Neural crest cell (in vitro differentiated cells): Measurements from ENCODE around the gene SLC22A5. TPM values are rescaled to one million over a fixed set of nuclear protein-coding genes. Genes with fewer than 3 reads are reported as not detected.
"Not testable (repeated sequence)": the region's sequence is repeated elsewhere in the genome, so short reads cannot be mapped to it uniquely, and the experiment has no call there.

Experiments
- DNase-seq: peaks from one replicate; pipeline ENCODE4 v3.0.0; 2021; ENCODE audit warnings: low read depth, mixed read lengths, low spot score
- H3K27ac Mint-ChIP-seq: one replicate; pipeline ENCODE4 v1.8.0; 2021; ENCODE audit warnings: mild to moderate bottlenecking, mixed read lengths; ENCODE audit not compliant: unreplicated experiment
- H3K27me3 Mint-ChIP-seq: 2 replicates; pipeline ENCODE4 v1.8.0; 2021; ENCODE audit warnings: low read depth, mild to moderate bottlenecking, mixed read lengths
- H3K36me3 Mint-ChIP-seq: 2 replicates; pipeline ENCODE4 v1.8.0; 2021; ENCODE audit warnings: low read depth, mild to moderate bottlenecking, mixed read lengths
- H3K4me1 Mint-ChIP-seq: 2 replicates; pipeline ENCODE4 v1.8.0; 2021; ENCODE audit warnings: mixed read lengths
- H3K4me3 Mint-ChIP-seq: one replicate; pipeline ENCODE4 v1.8.0; 2021; ENCODE audit warnings: mild to moderate bottlenecking, mixed read lengths
- H3K9me3 Mint-ChIP-seq: 2 replicates; pipeline ENCODE4 v1.8.0; 2021; ENCODE audit warnings: mixed read lengths
- total RNA-seq: library from RNA; stranded (reverse); gene quantifications from 2 replicates; pipeline ENCODE4 v1.2.1, GENCODE V29; 2021
- TF ChIP-seq, protein P1 (sequence below): fragments of 200-600 bp; sonication (generic); conservative IDR thresholded peaks from 2 replicates; pipeline ENCODE4 v1.5.0; 2021; ENCODE audit warnings: antibody characterized with exemption, mild to moderate bottlenecking

SLC22A5 gene
- total RNA-seq, 1 donor from 2014 or later: 5.6 TPM

DNA sequence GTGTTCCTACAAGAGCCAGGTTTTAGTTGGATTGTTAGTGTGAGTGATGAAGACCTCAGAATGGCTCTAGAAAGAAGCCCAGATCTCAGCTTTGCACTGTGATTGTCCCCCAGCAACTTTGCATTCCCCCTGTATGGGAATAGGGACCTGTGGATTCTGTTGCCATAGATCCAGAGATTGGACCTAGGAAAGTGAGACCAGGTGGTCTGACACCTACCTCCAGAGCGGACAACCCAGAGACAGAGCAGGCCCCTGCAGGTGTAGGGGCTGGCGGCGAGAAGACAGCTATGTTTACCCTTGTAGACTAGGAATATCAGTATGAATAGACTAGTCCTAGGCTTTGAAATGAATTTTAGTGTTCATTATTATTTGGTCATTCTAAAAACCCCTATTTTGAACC, 67.4 kb downstream of the SLC22A5 start:
- H3K9me3 Mint-ChIP-seq: no peaks in the 10 kb centered on the region
- H3K27ac Mint-ChIP-seq: no peak overlapping the region
- TF ChIP-seq, protein P1, sequence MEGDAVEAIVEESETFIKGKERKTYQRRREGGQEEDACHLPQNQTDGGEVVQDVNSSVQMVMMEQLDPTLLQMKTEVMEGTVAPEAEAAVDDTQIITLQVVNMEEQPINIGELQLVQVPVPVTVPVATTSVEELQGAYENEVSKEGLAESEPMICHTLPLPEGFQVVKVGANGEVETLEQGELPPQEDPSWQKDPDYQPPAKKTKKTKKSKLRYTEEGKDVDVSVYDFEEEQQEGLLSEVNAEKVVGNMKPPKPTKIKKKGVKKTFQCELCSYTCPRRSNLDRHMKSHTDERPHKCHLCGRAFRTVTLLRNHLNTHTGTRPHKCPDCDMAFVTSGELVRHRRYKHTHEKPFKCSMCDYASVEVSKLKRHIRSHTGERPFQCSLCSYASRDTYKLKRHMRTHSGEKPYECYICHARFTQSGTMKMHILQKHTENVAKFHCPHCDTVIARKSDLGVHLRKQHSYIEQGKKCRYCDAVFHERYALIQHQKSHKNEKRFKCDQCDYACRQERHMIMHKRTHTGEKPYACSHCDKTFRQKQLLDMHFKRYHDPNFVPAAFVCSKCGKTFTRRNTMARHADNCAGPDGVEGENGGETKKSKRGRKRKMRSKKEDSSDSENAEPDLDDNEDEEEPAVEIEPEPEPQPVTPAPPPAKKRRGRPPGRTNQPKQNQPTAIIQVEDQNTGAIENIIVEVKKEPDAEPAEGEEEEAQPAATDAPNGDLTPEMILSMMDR: no peak

DNA sequence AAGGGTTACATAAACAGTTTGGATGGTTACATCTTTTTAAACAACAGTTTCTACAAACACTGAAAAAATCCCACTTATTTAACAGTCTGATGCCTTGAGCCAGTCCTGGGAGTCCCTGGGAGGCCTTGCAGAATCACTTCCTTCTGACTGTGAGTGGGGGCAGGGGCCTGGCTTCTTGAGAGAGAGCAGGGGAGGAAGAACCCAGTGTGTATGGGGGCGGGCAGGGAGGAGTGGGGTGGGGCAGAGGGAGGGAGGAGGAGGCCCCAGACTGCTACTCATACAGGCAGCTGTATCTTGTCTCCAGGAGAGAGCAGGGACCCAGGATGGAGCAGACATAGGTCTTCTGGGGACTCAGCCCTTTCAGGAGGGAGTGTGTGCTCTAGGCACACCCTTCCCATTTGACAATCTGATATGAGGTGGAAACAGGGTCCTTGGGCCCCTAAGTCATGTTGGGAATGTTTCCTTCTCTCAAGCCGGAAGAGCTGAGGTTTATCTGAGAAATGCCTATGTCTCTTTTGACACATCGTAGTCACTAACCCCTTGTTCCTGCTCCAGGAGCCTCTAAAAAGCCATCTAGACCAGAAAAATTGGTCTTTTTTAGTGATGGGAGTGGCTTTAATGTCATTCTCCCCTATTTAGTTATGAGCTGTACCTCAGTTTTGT, 68.2 kb downstream of the SLC22A5 start:
- Mint-ChIP-seq H3K36me3 (no peaks in the 10 kb centered on the region), H3K4me3 (no peak overlapping the region), H3K27ac (peak overlapping the region; percentile 28), H3K4me1 (peaks cover 15% of the 10 kb centered on the region), H3K27me3 (no peaks in the 10 kb centered on the region), H3K9me3 (no peaks in the 10 kb centered on the region)
- no peak for DNase-seq
- TF ChIP-seq, protein P1: no peak

More for the DNA sequence above, 67.4 kb downstream of the SLC22A5 start:
- Mint-ChIP-seq H3K4me1 (peaks cover 15% of the 10 kb centered on the region), H3K36me3 (no peaks in the 10 kb centered on the region), H3K27me3 (no peaks in the 10 kb centered on the region), H3K4me3 (no peak overlapping the region)
- no peak for DNase-seq

DNA sequence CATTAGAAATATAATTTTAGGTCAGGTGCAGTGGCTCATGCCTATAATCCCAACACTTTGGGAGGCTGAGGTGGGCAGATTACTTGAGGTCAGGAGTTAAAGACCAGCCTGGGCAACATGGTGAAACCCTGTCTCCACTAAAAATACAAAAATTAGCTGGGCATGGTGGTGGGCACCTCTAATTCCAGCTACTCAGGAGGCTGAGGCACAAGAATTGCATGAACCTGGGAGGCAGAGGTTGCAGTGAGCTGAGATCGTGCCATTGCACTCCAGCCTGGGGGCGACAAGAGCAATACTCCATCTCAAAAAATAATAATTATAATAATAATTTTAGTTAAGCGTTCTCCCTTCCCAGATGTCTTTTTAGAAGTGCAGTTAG, 68.7 kb downstream of the SLC22A5 start:
- not testable (repeated sequence) for H3K27ac Mint-ChIP-seq, H3K27me3 Mint-ChIP-seq, H3K9me3 Mint-ChIP-seq, H3K36me3 Mint-ChIP-seq, DNase-seq, H3K4me3 Mint-ChIP-seq
- peaks cover 15% of the 10 kb centered on the region for H3K4me1 Mint-ChIP-seq

DNA sequence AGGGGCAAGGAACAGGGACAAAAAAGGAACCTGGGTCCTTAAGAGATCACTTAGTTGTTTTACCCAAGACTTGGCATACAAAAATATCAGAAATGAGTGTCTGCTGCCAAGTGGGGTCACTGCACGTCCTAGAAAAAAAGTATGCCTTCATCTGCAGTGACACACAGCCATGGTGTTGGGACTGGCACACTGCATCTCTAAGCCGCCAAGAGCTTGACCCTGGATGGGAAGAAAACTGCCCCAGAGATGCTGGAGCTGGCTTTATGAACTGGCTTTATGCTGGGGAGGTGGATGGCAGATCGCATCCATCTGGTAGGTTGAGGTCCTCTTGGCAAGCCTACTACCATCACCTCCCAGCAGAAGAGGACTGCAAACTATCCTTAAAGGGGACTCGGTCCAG, 69.4 kb downstream of the SLC22A5 start:
- H3K27me3 Mint-ChIP-seq: no peaks in the 10 kb centered on the region
- H3K4me3 Mint-ChIP-seq: no peak overlapping the region
- H3K27ac Mint-ChIP-seq: peak overlapping the region; percentile 50
- TF ChIP-seq, protein P1: no peak
- H3K4me1 Mint-ChIP-seq: peaks cover 15% of the 10 kb centered on the region
- H3K36me3 Mint-ChIP-seq: no peaks in the 10 kb centered on the region
- no peak for DNase-seq
- no peaks in the 10 kb centered on the region for H3K9me3 Mint-ChIP-seq

DNA sequence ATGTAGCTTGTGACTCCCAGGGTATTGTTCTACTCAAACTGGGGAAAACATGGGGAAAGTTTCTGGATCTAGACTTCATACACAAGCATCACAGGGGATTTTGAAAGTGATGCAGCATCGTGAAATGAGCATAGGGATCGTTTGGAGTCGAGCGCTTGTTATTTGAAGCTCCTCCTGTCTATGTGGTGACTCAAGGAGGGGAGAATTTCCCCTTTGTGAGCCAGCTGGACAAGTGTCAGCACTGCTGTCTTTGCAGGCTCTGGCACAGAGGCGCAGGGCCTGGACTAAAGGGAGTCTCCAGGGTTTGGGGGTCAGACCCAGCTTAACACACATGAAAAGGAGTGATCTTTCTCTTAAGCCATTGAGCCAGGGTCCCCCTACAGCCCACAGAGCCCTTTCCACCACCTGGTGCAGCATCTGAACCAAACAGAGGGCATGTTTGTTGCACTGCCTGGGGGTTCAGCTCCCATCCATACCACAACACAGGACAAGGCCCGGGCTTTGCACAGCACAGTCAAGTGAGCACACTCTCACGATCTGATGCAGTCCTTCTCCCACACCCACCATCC, 70.1 kb downstream of the SLC22A5 start:
- DNase-seq: no peak
- Mint-ChIP-seq H3K4me1 (peaks cover 9% of the 10 kb centered on the region), H3K36me3 (no peaks in the 10 kb centered on the region), H3K27ac (no peak overlapping the region), H3K4me3 (no peak overlapping the region), H3K9me3 (no peaks in the 10 kb centered on the region), H3K27me3 (no peaks in the 10 kb centered on the region)
- TF ChIP-seq, protein P1: no peak

DNA sequence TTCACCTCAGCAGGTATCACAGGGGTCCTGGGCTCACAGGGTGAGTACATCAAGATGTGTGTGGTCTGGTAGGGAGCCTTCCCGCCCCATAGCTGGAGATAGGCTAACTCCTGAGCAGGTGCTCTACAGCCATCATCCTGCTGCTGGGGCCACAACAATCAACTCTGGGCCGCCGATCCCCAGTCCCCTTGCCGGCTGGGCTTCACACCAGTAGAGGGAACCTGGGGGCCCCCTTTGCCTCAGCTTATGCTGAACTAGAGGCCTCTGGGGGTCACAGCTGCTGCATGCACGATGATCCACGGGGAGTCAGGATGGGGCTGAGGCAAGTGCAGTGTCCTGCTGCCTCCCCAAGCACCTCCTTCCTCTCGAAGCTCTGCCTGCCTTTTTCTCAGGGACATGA, 74.6 kb downstream of the SLC22A5 start:
- H3K27me3 Mint-ChIP-seq: no peaks in the 10 kb centered on the region
- no peak overlapping the region for H3K4me3 Mint-ChIP-seq
- no peak overlapping the region for H3K27ac Mint-ChIP-seq
- TF ChIP-seq, protein P1: no peak
- no peaks in the 10 kb centered on the region for H3K36me3 Mint-ChIP-seq
- DNase-seq: no peak
- no peaks in the 10 kb centered on the region for H3K9me3 Mint-ChIP-seq
- H3K4me1 Mint-ChIP-seq: no peaks in the 10 kb centered on the region
